H1 (cell line): ENCODE data around the gene TMEM44. TPM values are rescaled to one million over a fixed set of nuclear protein-coding genes. Genes with fewer than 3 reads are reported as not detected.
A peak's percentile ranks its signal among the peaks of the same experiment; 100 is the strongest.

Experiments used
- CTCF ChIA-PET: fragments of 300-600 bp; sonication (Branson Sonifier 250); formaldehyde crosslinking; loops from one replicate; lab custom pipeline; 2021; ENCODE audit not compliant: partially characterized antibody; lab: Charles Lee
- POLR2A ChIA-PET: fragments of 300-600 bp; sonication (Branson Sonifier 250); formaldehyde crosslinking; loops from one replicate; lab custom pipeline; 2021; ENCODE audit warnings: inconsistent platforms; ENCODE audit not compliant: partially characterized antibody; lab: Charles Lee
- DNase-seq, 2 experiments: peaks; one replicate each; pipeline versions ENCODE4 v3.0.0 to v3.0.0-alpha.2; 2010 to 2022; ENCODE audit warnings: low spot score in 2 of 2, low read depth in 1 of 2, mixed read lengths in 1 of 2
- FAIRE-seq: peaks from 2 replicates; lab custom pipeline; 2011; peaks lifted over from hg19 to GRCh38; lab: Jason Lieb, UNC
- H2AFZ ChIP-seq: 2 replicates; pipeline ENCODE4 v1.8.1; 2012; ENCODE audit warnings: low read length, inconsistent platforms
- H2AK5ac ChIP-seq: 2 replicates; pipeline ENCODE4 v1.6.1; 2013; ENCODE audit warnings: low read depth, low read length
- H2BK120ac ChIP-seq: replicated peaks from 2 replicates; pipeline ENCODE3; 2013; ENCODE audit warnings: low read depth, low read length, inconsistent platforms
- H2BK12ac ChIP-seq: 2 replicates; pipeline ENCODE4 v1.6.1; 2013; ENCODE audit warnings: low read depth, low read length
- H2BK15ac ChIP-seq: 2 replicates; pipeline ENCODE4 v1.6.1; 2013; ENCODE audit warnings: low read length
- H2BK20ac ChIP-seq: 2 replicates; pipeline ENCODE4 v1.6.1; 2013; ENCODE audit warnings: low read length
- H2BK5ac ChIP-seq: 2 replicates; pipeline ENCODE4 v1.6.1; 2013; ENCODE audit warnings: low read depth, low read length
- H3K14ac ChIP-seq: 2 replicates; pipeline ENCODE4 v1.6.1; 2013; ENCODE audit warnings: inconsistent platforms; ENCODE audit not compliant: insufficient read length
- H3K18ac ChIP-seq: 2 replicates; pipeline ENCODE4 v1.6.1; 2013; ENCODE audit warnings: low read length; ENCODE audit errors: extremely low read depth
- H3K23ac ChIP-seq: 2 replicates; pipeline ENCODE4 v1.6.1; 2013; ENCODE audit warnings: inconsistent platforms; ENCODE audit not compliant: insufficient read length
- H3K23me2 ChIP-seq: 2 replicates; pipeline ENCODE4 v1.6.1; 2013; ENCODE audit warnings: low read depth, low read length
- H3K27ac ChIP-seq: 2 replicates; pipeline ENCODE4 v1.6.1; 2011; ENCODE audit warnings: low read depth, low read length, inconsistent platforms
- H3K27me3 ChIP-seq, 4 experiments: replicated peaks in 1 of 4; 1 replicate in 1 of 4; 2 replicates in 3 of 4; pipeline versions ENCODE4 v1.6.1 to v1.8.1; 2011 to 2013; ENCODE audit warnings: low read length in 3 of 4, mild to moderate bottlenecking in 3 of 4, inconsistent platforms in 2 of 4, mixed read lengths in 2 of 4, moderate library complexity in 1 of 4; ENCODE audit not compliant: control insufficient read depth in 3 of 4, insufficient read depth in 3 of 4; ENCODE audit errors: extremely low read depth in 1 of 4
- H3K36me3 ChIP-seq, 4 experiments: 2 replicates each; pipeline versions ENCODE4 v1.6.1 to v1.8.1; 2011 to 2013; ENCODE audit warnings: mild to moderate bottlenecking in 4 of 4, low read length in 3 of 4, moderate library complexity in 2 of 4, control low read depth in 1 of 4, inconsistent platforms in 1 of 4; ENCODE audit not compliant: insufficient read depth in 4 of 4, control insufficient read depth in 2 of 4
- H3K4ac ChIP-seq: replicated peaks from 2 replicates; pipeline ENCODE3; 2013; ENCODE audit warnings: low read length, low read depth, mixed read lengths, inconsistent platforms; ENCODE audit not compliant: insufficient read length
- H3K4me1 ChIP-seq, 4 experiments: replicated peaks in 1 of 4; 1 replicate in 1 of 4; 2 replicates in 3 of 4; pipeline versions ENCODE4 v1.6.1 to v1.8.1; 2011 to 2013; ENCODE audit warnings: low read length in 3 of 4, inconsistent platforms in 2 of 4, mixed read lengths in 1 of 4; ENCODE audit not compliant: insufficient read depth in 4 of 4, control insufficient read depth in 3 of 4
- H3K4me2 ChIP-seq, 2 experiments: 2 replicates each; pipeline versions ENCODE4 v1.6.1 to v1.8.1; 2011 to 2013; ENCODE audit warnings: low read depth in 2 of 2, low read length in 2 of 2, control low read depth in 1 of 2, inconsistent platforms in 1 of 2, mild to moderate bottlenecking in 1 of 2; ENCODE audit not compliant: insufficient read depth in 1 of 2
- H3K4me3 ChIP-seq, 4 experiments: fragments of 200-600, 300-600 bp in 1 of 4; sonication (generic), shearing (Covaris generic), sonication (Bioruptor Twin) in 1 of 4; 2 replicates each; pipeline versions ENCODE4 v1.5.1 to v1.8.1; 2011 to 2016; ENCODE audit warnings: low read length in 4 of 4, low read depth in 3 of 4, control low read depth in 2 of 4, inconsistent platforms in 2 of 4, mild to moderate bottlenecking in 2 of 4, mixed read lengths in 1 of 4, moderate library complexity in 1 of 4; ENCODE audit not compliant: insufficient read depth in 2 of 4; ENCODE audit errors: extremely low read depth in 1 of 4
- H3K56ac ChIP-seq: replicated peaks from 2 replicates; pipeline ENCODE3; 2013; ENCODE audit warnings: low read depth, mild to moderate bottlenecking, mixed read lengths, low read length, inconsistent platforms; ENCODE audit not compliant: insufficient read length
- H3K79me1 ChIP-seq: 2 replicates; pipeline ENCODE4 v1.6.1; 2013; ENCODE audit warnings: low read depth, low read length, control low read depth
- H3K79me2 ChIP-seq, 2 experiments: 2 replicates each; pipeline versions ENCODE4 v1.6.1 to v1.8.1; 2012 to 2013; ENCODE audit warnings: low read length in 2 of 2, mild to moderate bottlenecking in 2 of 2, inconsistent platforms in 1 of 2; ENCODE audit not compliant: insufficient read depth in 2 of 2, control insufficient read depth in 1 of 2
- H3K9ac ChIP-seq, 4 experiments: replicated peaks in 1 of 4; 1 replicate in 1 of 4; 2 replicates in 3 of 4; pipeline versions ENCODE4 v1.6.1 to v1.8.1; 2011 to 2013; ENCODE audit warnings: low read depth in 3 of 4, low read length in 3 of 4, control low read depth in 2 of 4, mild to moderate bottlenecking in 2 of 4, moderate library complexity in 2 of 4, inconsistent platforms in 1 of 4; ENCODE audit errors: extremely low read depth in 1 of 4
- H3K9me3 ChIP-seq, 2 experiments: 2 replicates each; pipeline versions ENCODE4 v1.6.1 to v1.8.1; 2012 to 2013; ENCODE audit warnings: mild to moderate bottlenecking in 2 of 2, moderate library complexity in 2 of 2, control low read depth in 1 of 2, inconsistent platforms in 1 of 2, low read depth in 1 of 2, low read length in 1 of 2, mixed read lengths in 1 of 2; ENCODE audit not compliant: insufficient read depth in 2 of 2
- H4K20me1 ChIP-seq, 2 experiments: replicated peaks in 1 of 2; 2 replicates each; pipeline versions ENCODE3 to v1.8.1; 2011 to 2013; ENCODE audit warnings: inconsistent platforms in 2 of 2, low read length in 2 of 2, mild to moderate bottlenecking in 1 of 2; ENCODE audit not compliant: insufficient read depth in 2 of 2, control insufficient read depth in 1 of 2
- H4K5ac ChIP-seq: 2 replicates; pipeline ENCODE4 v1.6.1; 2013; ENCODE audit warnings: low read length, low read depth, mixed read lengths, inconsistent platforms; ENCODE audit not compliant: insufficient read length
- H4K8ac ChIP-seq: 2 replicates; pipeline ENCODE4 v1.8.0; 2013; ENCODE audit warnings: mild to moderate bottlenecking, moderate library complexity, low read length, inconsistent platforms; ENCODE audit not compliant: insufficient read depth; ENCODE audit errors: extremely low read depth
- H4K91ac ChIP-seq: replicated peaks from 2 replicates; pipeline ENCODE3; 2013; ENCODE audit warnings: low read length, mixed read lengths, inconsistent platforms; ENCODE audit not compliant: insufficient read length
- BCL11A ChIP-seq, 2 experiments: IDR thresholded peaks; one replicate each; pipeline ENCODE4 v1.6.1; 2011; ENCODE audit warnings: low read depth in 2 of 2, low read length in 2 of 2, mild to moderate bottlenecking in 2 of 2
- CEBPB ChIP-seq: IDR thresholded peaks from 2 replicates; pipeline ENCODE4 v1.6.1; 2012; ENCODE audit warnings: low read depth, low read length
- CHD2 ChIP-seq: IDR thresholded peaks from 2 replicates; pipeline ENCODE4 v1.6.1; 2012; ENCODE audit warnings: low read length, improper control_type of control experiment
- CTBP2 ChIP-seq: IDR thresholded peaks from 2 replicates; pipeline ENCODE4 v1.7.0; 2011; ENCODE audit warnings: borderline replicate concordance, mild to moderate bottlenecking, moderate library complexity, mixed read lengths, low read length; ENCODE audit not compliant: insufficient read depth, insufficient read length
- FOSL1 ChIP-seq: IDR thresholded peaks from 2 replicates; pipeline ENCODE4 v1.6.1; 2011; ENCODE audit warnings: mild to moderate bottlenecking, low read depth, low read length, moderate library complexity; ENCODE audit not compliant: insufficient read depth
- PHF8 ChIP-seq: fragments of 200-600 bp; sonication (generic); conservative IDR thresholded peaks from 2 replicates; pipeline ENCODE4 v1.7.1; 2012; ENCODE audit warnings: low read depth, mild to moderate bottlenecking, inconsistent platforms, low read length, moderate library complexity
- POLR2A ChIP-seq, 2 experiments: IDR thresholded peaks; 1 replicate in 1 of 2; 2 replicates in 1 of 2; pipeline ENCODE4 v1.6.1; 2011; ENCODE audit warnings: low read depth in 2 of 2, low read length in 2 of 2, mild to moderate bottlenecking in 2 of 2; ENCODE audit errors: control extremely low read depth in 1 of 2
- RFX5 ChIP-seq: IDR thresholded peaks from 2 replicates; pipeline ENCODE4 v1.6.1; 2011; ENCODE audit warnings: low read depth, low read length, improper control_type of control experiment, borderline replicate concordance
- RXRA ChIP-seq: IDR thresholded peaks from 2 replicates; pipeline ENCODE4 v1.6.1; 2011; ENCODE audit warnings: low read depth, mild to moderate bottlenecking, low read length, moderate library complexity; ENCODE audit not compliant: insufficient read depth
- SP1 ChIP-seq: IDR thresholded peaks from 2 replicates; pipeline ENCODE4 v1.6.1; 2011; ENCODE audit warnings: low read depth, low read length
- TCF12 ChIP-seq: IDR thresholded peaks from 2 replicates; pipeline ENCODE4 v1.6.1; 2011; ENCODE audit warnings: low read depth, mild to moderate bottlenecking, low read length
- WGBS, 2 experiments: shearing (Covaris generic) in 1 of 2; methylation state at CpG; one replicate each; pipeline versions ENCODE4 v1.1.6 to v1.1.7; 2013 to 2015; ENCODE audit warnings: low lambda C conversion rate in 2 of 2, mixed read lengths in 2 of 2, inconsistent platforms in 1 of 2, low coverage in 1 of 2, missing lambda C conversion rate in 1 of 2; ENCODE audit not compliant: insufficient replicate concordance in 2 of 2, insufficient coverage in 1 of 2, insufficient read length in 1 of 2; ENCODE audit errors: extremely low coverage in 1 of 2, missing lambda C conversion rate in 1 of 2; 5-methylcytosine and 5-hydroxymethylcytosine counted together
- polyA plus RNA-seq, 7 experiments: library from polyadenylated mRNA; depleted of rRNA in 3 of 7; stranded (reverse) in 5 of 7; unstranded in 2 of 7; fragments of >200 nt in 5 of 7; fragments of 200-250 nt in 2 of 7; gene quantifications; 1 replicate in 5 of 7; 2 replicates in 1 of 7; 4 replicates in 1 of 7; pipeline versions ENCODE4 v1.2.1 to v1.2.3, GENCODE V29; 2011 to 2013; ENCODE audit warnings: missing spikeins in 2 of 7, mixed read lengths in 2 of 7
- total RNA-seq: library from RNA; stranded (reverse); fragmentation: NEBNext Ultra II Directional; extraction: Animal tissue kit (Norgen Biotek cat#: 25700); gene quantifications from 2 replicates; pipeline ENCODE4 v1.2.1, GENCODE V29; 2021

Gene TMEM44
- total and polyA plus RNA-seq, 2 of the 8 experiments (the other 6 are each of a cell fraction or from before 2014, with no cell fraction given): 14.0 to 16.7 TPM

GRCh38 chr3:194671900-194672808, 38.9 kb upstream of the TMEM44 start, which contains the start of gene LSG1:
LSG1 (minus strand) TSS chr3:194672191; CDS start chr3:194672162, 29 bp downstream.
- Histone ChIP-seq H2BK20ac (no peak within 1 kb of the TSS), H3K23me2 (peaks cover 2% of the 10 kb centered on the region; the same call in 1 of the 2 replicates), H3K14ac (no peak within 1 kb of the TSS), H3K4ac (no peak within 1 kb of the TSS), H3K36me3 (peaks cover 0 to 10% (median 5%) of the 10 kb centered on the region in 4 experiments; a peak in 5 of 8 replicates), H4K8ac (0 out of 2 replicates have a peak within 1 kb of the TSS, but pooled peaks have one; percentile 12), H3K79me2 (peaks cover 8 to 41% of the 10 kb centered on the region in 2 experiments), H3K9ac (peak within 1 kb of the TSS; percentile 14 to 87 (median 85)), H4K5ac (peak within 1 kb of the TSS; percentile 57), H3K27ac (peak within 1 kb of the TSS; percentile 94), H3K79me1 (no peaks in the 10 kb centered on the region; the same call in 1 of the 2 replicates), H2AFZ (peak within 1 kb of the TSS; percentile 95), H2BK12ac (no peak within 1 kb of the TSS), H3K4me1 (peaks cover 0 to 4% (median under 1%) of the 10 kb centered on the region in 4 experiments; a peak in 4 of 7 replicates), H3K56ac (no peak within 1 kb of the TSS), H2BK5ac (peak within 1 kb of the TSS; percentile 35), H2AK5ac (no peak within 1 kb of the TSS), H4K91ac (no peak within 1 kb of the TSS), H3K27me3 (peaks cover 0 to 2% (median 0%) of the 10 kb centered on the region in 4 experiments; a peak in 2 of 7 replicates), H3K9me3 (no peaks in the 10 kb centered on the region), H2BK15ac (no peak within 1 kb of the TSS), H3K18ac (no peak within 1 kb of the TSS; the same call in 1 of the 2 replicates), H4K20me1 (peaks cover 0 to 4% of the 10 kb centered on the region in 2 experiments), H3K23ac (no peak within 1 kb of the TSS), H3K4me3 (peak within 1 kb of the TSS; percentile 77 to 99 (median 93)), H3K4me2 (peak within 1 kb of the TSS; percentile 65 to 74), H2BK120ac (peak within 1 kb of the TSS; percentile 50)
- DNase-seq (peak; percentile 75 to 86), FAIRE-seq (no peak)
- WGBS, 2 experiments: 1% methylated on average over 57 of the region's 57 CpGs; no CpG with 5 or more reads in 1 of the 2 experiments
- ChIA-PET POLR2A (interaction anchor here (0.7 to 4.7 kb wide), 9 partner anchors 10 to 284 kb away, joined by 3 to 30 read pairs (median 3); partner anchors contain the start of gene FAM43A), CTCF (interaction anchor here (0.6 to 13.0 kb wide), 35 partner anchors 12 to 588 kb away, joined by 3 to 110 read pairs (median 4); partner anchors contain the start of gene FAM43A)
- peak; percentile 69 to 75 for TF ChIP-seq POLR2A (IDR thresholded peaks at IDR 0.05; ENCODE audit: control extremely low read depth in 1 of 2, low read depth in 2 of 2, low read length in 2 of 2)
- no peak for TF ChIP-seq RXRA
- TF ChIP-seq RFX5: no peak
- TF ChIP-seq CEBPB: no peak
- TF ChIP-seq CTBP2: no peak
- peak; percentile 90 for TF ChIP-seq SP1
- TF ChIP-seq FOSL1: no peak
- TF ChIP-seq CHD2: peak; percentile 61
- peak in 1 of 2 experiments; percentile 6 for TF ChIP-seq BCL11A (IDR thresholded peaks at IDR 0.05; ENCODE audit: low read depth in 2 of 2, low read length in 2 of 2)
- TF ChIP-seq PHF8: peak; percentile 82
- no peak for TF ChIP-seq TCF12
